ENCODE results near the gene BACH2. TPM values are rescaled to one million over a fixed set of nuclear protein-coding genes. Genes with fewer than 3 reads are reported as not detected.

Gene BACH2
- total and polyA plus RNA-seq, 10 of the 15 experiments (the other 5 are each of a cell fraction or from before 2014, with no cell fraction given), result 0.03 to 0.28 (median 0.04) TPM; not detected in 3

DNA sequence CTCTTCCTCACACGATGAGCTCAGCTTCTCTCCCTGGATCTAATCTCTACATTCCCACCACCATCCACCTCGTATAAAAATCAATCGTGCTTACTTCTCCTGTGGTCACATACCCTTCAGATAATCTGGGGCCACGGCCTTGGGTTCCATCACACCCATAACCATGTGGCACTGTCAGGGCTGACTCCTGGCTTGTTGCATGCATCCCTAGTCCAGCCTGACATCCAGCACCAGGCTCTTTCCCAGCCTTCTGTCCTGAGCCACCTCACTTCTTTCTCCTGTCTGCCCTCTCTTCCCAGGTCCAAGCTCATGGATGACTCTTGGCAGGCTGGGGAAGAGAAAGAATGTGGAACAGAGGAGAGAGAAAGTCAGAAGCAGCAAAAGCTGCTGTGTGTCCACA is 199.8 kb downstream of the BACH2 start:
- ATAC-seq (no peak), DNase-seq (ENCODE audit: low read depth, low spot score) (no peak), FAIRE-seq (no peak)
- in situ Hi-C loops (cut with MboI) (no loop called here), intact Hi-C loops (cut with micrococcal nuclease; ENCODE audit: unreplicated experiment) (loop anchor here (5.0 kb wide), 1 partner anchor 275 kb away; no protein-coding TSS in a partner anchor)
- Histone ChIP-seq H3K4me2 (ENCODE audit: control insufficient read depth, insufficient read depth) (no peak overlapping the region), H2AFZ (ENCODE audit: control insufficient read depth, low read depth, low read length) (no peak overlapping the region), H3K27ac (ENCODE audit: control insufficient read depth, insufficient read depth) (no peak overlapping the region), H3K9me3 (replicated peaks; ENCODE audit: control insufficient read depth, insufficient read depth, low read length) (peaks cover 2% of the 10 kb centered on the region), H3K4me1 (ENCODE audit: control insufficient read depth, insufficient read depth, low read length) (no peaks in the 10 kb centered on the region), H3K36me3 (ENCODE audit: control insufficient read depth in 2 of 2, insufficient read depth in 2 of 2, low read length in 1 of 2) (no peaks in the 10 kb centered on the region), H3K79me2 (ENCODE audit: control insufficient read depth, insufficient read depth, low read length) (no peaks in the 10 kb centered on the region), H3K4me3 (no peak overlapping the region), H4K20me1 (ENCODE audit: control insufficient read depth, insufficient read depth) (no peaks in the 10 kb centered on the region), H3K27me3 (replicated peaks in 1 of 2; ENCODE audit: control insufficient read depth in 2 of 2, insufficient read depth in 2 of 2, low read length in 1 of 2) (peaks cover 0 to 2% of the 10 kb centered on the region in 2 experiments; a peak in 3 of 4 replicates), H3K9ac (ENCODE audit: control insufficient read depth, insufficient read depth, low read length) (no peak overlapping the region)
- TF ChIP-seq SMAD5 (IDR thresholded peaks at IDR 0.05; ENCODE audit: low read depth) (no peak), RAD21 (IDR thresholded peaks at IDR 0.05; ENCODE audit: insufficient read depth, low read depth, low read length) (no peak), ZSCAN29 (IDR thresholded peaks at IDR 0.05) (no peak), SIN3A (IDR thresholded peaks at IDR 0.05; ENCODE audit: low read depth, low read length) (no peak), JUND (IDR thresholded peaks at IDR 0.05; ENCODE audit: low read depth, low read length) (no peak), DPF2 (IDR thresholded peaks at IDR 0.05) (no peak)
- TF ChIP-seq, protein P1, sequence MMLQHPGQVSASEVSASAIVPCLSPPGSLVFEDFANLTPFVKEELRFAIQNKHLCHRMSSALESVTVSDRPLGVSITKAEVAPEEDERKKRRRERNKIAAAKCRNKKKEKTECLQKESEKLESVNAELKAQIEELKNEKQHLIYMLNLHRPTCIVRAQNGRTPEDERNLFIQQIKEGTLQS (IDR thresholded peaks at IDR 0.05; ENCODE audit: borderline replicate concordance, extremely low read depth, low read depth, low read length), result no peak
- RAD21 ChIA-PET (ENCODE audit: unreplicated experiment), result no interaction called here
- CTCF ChIA-PET, result no interaction called here
- WGBS (ENCODE audit: insufficient coverage, insufficient replicate concordance, low lambda C conversion rate, missing lambda C conversion rate), result 46% methylated on average over 4 of the region's 4 CpGs
- BruUV-seq (replicated peaks), result no TSS peak
- SMC1A ChIA-PET (ENCODE audit: uncharacterized antibody, unreplicated experiment), result no interaction called here
- POLR2A ChIA-PET, result no interaction called here

DNA sequence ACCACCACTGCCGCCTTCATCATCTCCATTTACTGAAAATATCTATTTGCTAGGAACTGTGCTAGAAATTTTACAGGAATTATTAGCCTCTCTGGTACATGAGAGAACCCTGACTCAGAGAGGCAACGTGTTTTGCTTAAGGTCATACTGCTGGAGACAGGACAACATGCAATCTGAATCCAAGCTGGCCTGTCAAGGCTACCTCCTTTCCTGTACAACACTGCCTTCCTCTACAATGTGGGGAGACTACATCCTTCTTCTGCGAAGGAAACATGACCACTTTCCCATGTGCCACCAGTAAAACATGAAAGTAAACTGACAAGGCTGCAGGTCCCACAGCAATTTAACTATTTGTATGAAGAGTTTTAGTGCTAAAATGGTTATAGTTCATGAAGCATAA is 200.9 kb downstream of the BACH2 start:
- H3K36me3 ChIP-seq (ENCODE audit: control insufficient read depth in 2 of 2, insufficient read depth in 2 of 2, low read length in 1 of 2), result no peaks in the 10 kb centered on the region
- no peak overlapping the region for H3K9ac ChIP-seq (ENCODE audit: control insufficient read depth, insufficient read depth, low read length)
- DNase-seq (ENCODE audit: low read depth, low spot score) (no peak), FAIRE-seq (no peak), ATAC-seq (no peak)
- ChIA-PET SMC1A (ENCODE audit: uncharacterized antibody, unreplicated experiment) (no interaction called here), RAD21 (ENCODE audit: unreplicated experiment) (no interaction called here), CTCF (no interaction called here), POLR2A (no interaction called here)
- H2AFZ ChIP-seq (ENCODE audit: control insufficient read depth, low read depth, low read length), result no peak overlapping the region
- WGBS (ENCODE audit: insufficient coverage, insufficient replicate concordance, low lambda C conversion rate, missing lambda C conversion rate), result 32% methylated on average over 3 of the region's 3 CpGs
- H3K27me3 ChIP-seq (replicated peaks in 1 of 2; ENCODE audit: control insufficient read depth in 2 of 2, insufficient read depth in 2 of 2, low read length in 1 of 2), result peaks cover 0 to 2% of the 10 kb centered on the region in 2 experiments; a peak in 3 of 4 replicates
- no peaks in the 10 kb centered on the region for H3K79me2 ChIP-seq (ENCODE audit: control insufficient read depth, insufficient read depth, low read length)
- H4K20me1 ChIP-seq (ENCODE audit: control insufficient read depth, insufficient read depth), result no peaks in the 10 kb centered on the region
- H3K4me1 ChIP-seq (ENCODE audit: control insufficient read depth, insufficient read depth, low read length), result no peaks in the 10 kb centered on the region
- intact Hi-C loops (cut with micrococcal nuclease; ENCODE audit: unreplicated experiment) (loop anchor here (5.0 kb wide), 1 partner anchor 277 kb away; no protein-coding TSS in a partner anchor), in situ Hi-C loops (cut with MboI) (no loop called here)
- no peak overlapping the region for H3K4me3 ChIP-seq
- H3K4me2 ChIP-seq (ENCODE audit: control insufficient read depth, insufficient read depth), result no peak overlapping the region
- BruUV-seq (replicated peaks), result no TSS peak
- no peak overlapping the region for H3K27ac ChIP-seq (ENCODE audit: control insufficient read depth, insufficient read depth)
- H3K9me3 ChIP-seq (replicated peaks; ENCODE audit: control insufficient read depth, insufficient read depth, low read length), result peaks cover under 1% of the 10 kb centered on the region; the same call in 2 of the 3 replicates
- TF ChIP-seq SIN3A (IDR thresholded peaks at IDR 0.05; ENCODE audit: low read depth, low read length) (no peak), RB1 (IDR thresholded peaks at IDR 0.05; ENCODE audit: borderline replicate concordance) (no peak), STAT1 (conservative IDR thresholded peaks at IDR 0.05) (no peak), FOXK2 (IDR thresholded peaks at IDR 0.05) (no peak), SUZ12 (IDR thresholded peaks at IDR 0.05; ENCODE audit: unreplicated experiment) (no peak), HDAC2 (IDR thresholded peaks at IDR 0.05) (no peak), KDM1A (IDR thresholded peaks at IDR 0.05; ENCODE audit: borderline replicate concordance) (no peak), SREBF2 (IDR thresholded peaks at IDR 0.05; ENCODE audit: low read length) (no peak), BMI1 (IDR thresholded peaks at IDR 0.05; ENCODE audit: borderline replicate concordance) (no peak), ZSCAN29 (IDR thresholded peaks at IDR 0.05) (no peak), RCOR1 (conservative IDR thresholded peaks at IDR 0.05; ENCODE audit: low read depth, low read length) (no peak), CBFB (IDR thresholded peaks at IDR 0.05; ENCODE audit: low read depth) (no peak)
- TF ChIP-seq, protein P2, sequence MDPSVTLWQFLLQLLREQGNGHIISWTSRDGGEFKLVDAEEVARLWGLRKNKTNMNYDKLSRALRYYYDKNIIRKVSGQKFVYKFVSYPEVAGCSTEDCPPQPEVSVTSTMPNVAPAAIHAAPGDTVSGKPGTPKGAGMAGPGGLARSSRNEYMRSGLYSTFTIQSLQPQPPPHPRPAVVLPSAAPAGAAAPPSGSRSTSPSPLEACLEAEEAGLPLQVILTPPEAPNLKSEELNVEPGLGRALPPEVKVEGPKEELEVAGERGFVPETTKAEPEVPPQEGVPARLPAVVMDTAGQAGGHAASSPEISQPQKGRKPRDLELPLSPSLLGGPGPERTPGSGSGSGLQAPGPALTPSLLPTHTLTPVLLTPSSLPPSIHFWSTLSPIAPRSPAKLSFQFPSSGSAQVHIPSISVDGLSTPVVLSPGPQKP (IDR thresholded peaks at IDR 0.05; ENCODE audit: low read depth, low read length), result no peak
